PFSK-1 (cell line): ENCODE measurements around the gene DOHH.
A peak's percentile ranks its signal among the peaks of the same experiment; 100 is the strongest.

Source experiments
- FOXP2 ChIP-seq: optimal IDR thresholded peaks from 2 replicates; pipeline ENCODE3; 2011; ENCODE audit warnings: borderline replicate concordance, control low read depth, inconsistent platforms; ENCODE audit not compliant: insufficient read depth; ENCODE audit errors: extremely low read length, extremely low read depth
- POLR2AphosphoS5 ChIP-seq: IDR thresholded peaks from 2 replicates; pipeline ENCODE4 v1.6.1; 2012; ENCODE audit warnings: low read depth, mild to moderate bottlenecking, control low read depth, low read length, moderate library complexity
- REST ChIP-seq, 2 experiments: IDR thresholded peaks; 2 replicates each; pipeline versions ENCODE4 v1.6.1 to v1.8.0; 2011 to 2012; ENCODE audit warnings: low read depth in 2 of 2, low read length in 2 of 2, control low read depth in 1 of 2, inconsistent platforms in 1 of 2, mild to moderate bottlenecking in 1 of 2, moderate library complexity in 1 of 2; ENCODE audit not compliant: insufficient read depth in 1 of 2
- SIN3A ChIP-seq: IDR thresholded peaks from 2 replicates; pipeline ENCODE4 v1.6.1; 2012; ENCODE audit warnings: mild to moderate bottlenecking, low read length, moderate library complexity, borderline replicate concordance; ENCODE audit not compliant: insufficient read depth
- TAF1 ChIP-seq: IDR thresholded peaks from 2 replicates; pipeline ENCODE4 v1.6.1; 2012; ENCODE audit warnings: low read length, control low read depth, borderline replicate concordance; ENCODE audit not compliant: insufficient read depth

The DOHH gene

GRCh38 chr19:3458229-3459088 is 42.0 kb downstream of the DOHH start:
- TF ChIP-seq REST (IDR thresholded peaks at IDR 0.05; ENCODE audit: insufficient read depth in 1 of 2, low read depth in 2 of 2, low read length in 2 of 2) (no peak), POLR2AphosphoS5 (no peak), TAF1 (no peak), SIN3A (no peak), FOXP2 (no peak)

- no peak for TF ChIP-seq TAF1
- TF ChIP-seq REST (IDR thresholded peaks at IDR 0.05; ENCODE audit: insufficient read depth in 1 of 2, low read depth in 2 of 2, low read length in 2 of 2): 0 out of 4 replicates have a peak, but pooled peaks of 1 of the 2 experiments have one; percentile 9
These were observed 42.8 kb downstream of the DOHH start for GRCh38 chr19:3457528-3458228.

GRCh38 chr19:3456925-3457527 is 43.4 kb downstream of the DOHH start:
- TF ChIP-seq SIN3A (no peak), POLR2AphosphoS5 (no peak), FOXP2 (peak; percentile 8)

GRCh38 chr19:3455960-3456601 is 44.4 kb downstream of the DOHH start:
- TF ChIP-seq FOXP2 (no peak), POLR2AphosphoS5 (no peak), SIN3A (no peak), REST (IDR thresholded peaks at IDR 0.05; ENCODE audit: insufficient read depth in 1 of 2, low read depth in 2 of 2, low read length in 2 of 2) (no peak), TAF1 (no peak)

GRCh38 chr19:3455393-3455955 is 45.0 kb downstream of the DOHH start:
- no peak for TF ChIP-seq FOXP2
- TF ChIP-seq SIN3A: no peak
- no peak for TF ChIP-seq REST (IDR thresholded peaks at IDR 0.05; ENCODE audit: insufficient read depth in 1 of 2, low read depth in 2 of 2, low read length in 2 of 2)
- no peak for TF ChIP-seq POLR2AphosphoS5
- TF ChIP-seq TAF1: no peak
